ENCODE measurements around the gene STYK1. TPM values are rescaled to one million over a fixed set of nuclear protein-coding genes. Genes with fewer than 3 reads are reported as not detected.
"Not testable (repeated sequence)": the region's sequence is repeated elsewhere in the genome, so short reads cannot be mapped to it uniquely, and the experiment has no call there.

Gene STYK1
- total RNA-seq, 1 donor from 2014 or later: 0.16 TPM

- intact Hi-C loops (cut with DNase I): no loop called here
- DNase-seq (ENCODE audit: low spot score): no peak
Observed at GRCh38 chr12:10590966-10591365, 82.9 kb downstream of the STYK1 start.

- intact Hi-C loops (cut with DNase I): no loop called here
- no peak for DNase-seq (ENCODE audit: low spot score)
Observed at GRCh38 chr12:10584415-10584814, 89.4 kb downstream of the STYK1 start.

GRCh38 chr12:10582704-10583103 lies 91.1 kb downstream of the STYK1 start:
- DNase-seq (ENCODE audit: low spot score): no peak
- intact Hi-C loops (cut with DNase I): no loop called here

GRCh38 chr12:10582133-10582532 lies 91.7 kb downstream of the STYK1 start:
- intact Hi-C loops (cut with DNase I); DNase-seq (ENCODE audit: low spot score): not testable (repeated sequence)

GRCh38 chr12:10574307-10574706 lies 99.5 kb downstream of the STYK1 start:
- DNase-seq (ENCODE audit: low spot score): no peak
- intact Hi-C loops (cut with DNase I): no loop called here

GRCh38 chr12:10572021-10572490 lies 101.8 kb downstream of the STYK1 start:
- intact Hi-C loops (cut with DNase I): not testable (repeated sequence)

GRCh38 chr12:10571141-10571540 lies 102.7 kb downstream of the STYK1 start:
- intact Hi-C loops (cut with DNase I): no loop called here
- no peak for DNase-seq (ENCODE audit: low spot score)

More at GRCh38 chr12:10572021-10572490, 101.8 kb downstream of the STYK1 start:
- not testable (repeated sequence) for DNase-seq (ENCODE audit: low spot score)

Other genes with a start within 250 kb of the STYK1 start
- gene KLRC2, start 238.0 kb downstream of the STYK1 start, total RNA-seq: not detected
- gene KLRC1, start 220.7 kb downstream of the STYK1 start, total RNA-seq: 0.16 TPM
- 0.62 TPM for gene EIF2S3B, start 168.2 kb downstream of the STYK1 start, total RNA-seq
- 11.7 TPM for gene MAGOHB, start 60.4 kb downstream of the STYK1 start, total RNA-seq
- gene YBX3, start 49.3 kb upstream of the STYK1 start, total RNA-seq: 998 TPM
- not detected for gene TAS2R7, start 128.6 kb upstream of the STYK1 start, total RNA-seq
- not detected for gene TAS2R8, start 133.2 kb upstream of the STYK1 start, total RNA-seq
- not detected for gene TAS2R9, start 136.1 kb upstream of the STYK1 start, total RNA-seq
- gene TAS2R10, start 152.3 kb upstream of the STYK1 start, total RNA-seq: 0.30 TPM
- gene PRR4, start 175.4 kb upstream of the STYK1 start, total RNA-seq: 2.6 TPM
- 10.2 TPM for gene PRH1, start 210.2 kb upstream of the STYK1 start, total RNA-seq
- 1.0 TPM for gene TAS2R13, start 235.5 kb upstream of the STYK1 start, total RNA-seq